Thyroid gland (tissue), 4 donors: Measurements from ENCODE around the gene CAPN13.

Source experiments
- POLR2A ChIP-seq, 2 donors: fragments of 450-650 bp; IDR thresholded peaks; one replicate each; pipeline ENCODE4 v1.6.1; 2017; ENCODE audit warnings: antibody characterized with exemption in 2 of 2, mild to moderate bottlenecking in 2 of 2, moderate library complexity in 1 of 2
- TF ChIP-seq, protein P1 (sequence below), 6 experiments: fragments of 200-600 bp in 3 of 6; fragments of 450-650 bp in 3 of 6; sonication (generic) in 3 of 6; IDR thresholded peaks; one replicate each; pipeline ENCODE4 v1.5.1; 2016 to 2019; ENCODE audit warnings: antibody characterized with exemption in 6 of 6, mild to moderate bottlenecking in 2 of 6, inconsistent platforms in 1 of 6, moderate library complexity in 1 of 6

- TF ChIP-seq, protein P1, sequence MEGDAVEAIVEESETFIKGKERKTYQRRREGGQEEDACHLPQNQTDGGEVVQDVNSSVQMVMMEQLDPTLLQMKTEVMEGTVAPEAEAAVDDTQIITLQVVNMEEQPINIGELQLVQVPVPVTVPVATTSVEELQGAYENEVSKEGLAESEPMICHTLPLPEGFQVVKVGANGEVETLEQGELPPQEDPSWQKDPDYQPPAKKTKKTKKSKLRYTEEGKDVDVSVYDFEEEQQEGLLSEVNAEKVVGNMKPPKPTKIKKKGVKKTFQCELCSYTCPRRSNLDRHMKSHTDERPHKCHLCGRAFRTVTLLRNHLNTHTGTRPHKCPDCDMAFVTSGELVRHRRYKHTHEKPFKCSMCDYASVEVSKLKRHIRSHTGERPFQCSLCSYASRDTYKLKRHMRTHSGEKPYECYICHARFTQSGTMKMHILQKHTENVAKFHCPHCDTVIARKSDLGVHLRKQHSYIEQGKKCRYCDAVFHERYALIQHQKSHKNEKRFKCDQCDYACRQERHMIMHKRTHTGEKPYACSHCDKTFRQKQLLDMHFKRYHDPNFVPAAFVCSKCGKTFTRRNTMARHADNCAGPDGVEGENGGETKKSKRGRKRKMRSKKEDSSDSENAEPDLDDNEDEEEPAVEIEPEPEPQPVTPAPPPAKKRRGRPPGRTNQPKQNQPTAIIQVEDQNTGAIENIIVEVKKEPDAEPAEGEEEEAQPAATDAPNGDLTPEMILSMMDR (IDR thresholded peaks at IDR 0.05): no peak
- TF ChIP-seq POLR2A (IDR thresholded peaks at IDR 0.05): no peak
Measured at GRCh38 chr2:30764021-30764800, 43.0 kb downstream of the CAPN13 start.
